Neural progenitor cell (in vitro differentiated cells): ENCODE results near the gene LAMP1.

ENCODE experiments used
- CTCF ChIP-seq: fragments of 200-600 bp; sonication (generic); IDR thresholded peaks from 2 replicates; pipeline ENCODE4 v1.5.1; 2017; ENCODE audit warnings: antibody characterized with exemption, mild to moderate bottlenecking
- EZH2 ChIP-seq: fragments of 200-600 bp; sonication (generic); IDR thresholded peaks from 2 replicates; pipeline ENCODE4 v1.6.1; 2017; ENCODE audit warnings: antibody characterized with exemption, mild to moderate bottlenecking, moderate library complexity
- EZH2phosphoT487 ChIP-seq: fragments of 200-600 bp; sonication (generic); IDR thresholded peaks from 2 replicates; pipeline ENCODE4 v1.6.1; 2017; ENCODE audit warnings: antibody characterized with exemption

DNA sequence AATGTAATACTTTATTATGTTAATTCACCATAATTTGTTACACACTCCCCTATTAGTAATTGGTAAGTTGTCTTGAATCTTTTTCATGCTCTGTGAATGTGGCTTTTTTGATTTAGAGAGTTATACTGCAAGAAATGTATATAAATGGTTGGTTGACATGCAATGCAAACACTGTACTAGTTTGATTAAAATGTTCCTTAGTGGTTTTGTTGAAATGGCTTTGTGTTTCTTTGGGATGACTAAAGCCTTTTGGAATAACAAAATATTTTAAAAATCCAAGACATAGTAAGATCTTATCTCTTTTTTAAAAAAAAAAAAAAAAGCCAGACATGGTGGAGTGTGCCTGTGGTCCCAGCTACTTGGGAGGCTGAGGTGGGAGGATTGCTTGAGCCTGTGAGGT, 10.5 kb downstream of the LAMP1 start:
- TF ChIP-seq CTCF (no peak), EZH2 (no peak), EZH2phosphoT487 (no peak)
